ENCODE measurements around the gene DKK2. TPM values are rescaled to one million over a fixed set of nuclear protein-coding genes. Genes with fewer than 3 reads are reported as not detected.

The DKK2 gene
- total and polyA plus RNA-seq, 9 of the 15 experiments (the other 6 are each of a cell fraction or from before 2014, with no cell fraction given) = not detected

DNA sequence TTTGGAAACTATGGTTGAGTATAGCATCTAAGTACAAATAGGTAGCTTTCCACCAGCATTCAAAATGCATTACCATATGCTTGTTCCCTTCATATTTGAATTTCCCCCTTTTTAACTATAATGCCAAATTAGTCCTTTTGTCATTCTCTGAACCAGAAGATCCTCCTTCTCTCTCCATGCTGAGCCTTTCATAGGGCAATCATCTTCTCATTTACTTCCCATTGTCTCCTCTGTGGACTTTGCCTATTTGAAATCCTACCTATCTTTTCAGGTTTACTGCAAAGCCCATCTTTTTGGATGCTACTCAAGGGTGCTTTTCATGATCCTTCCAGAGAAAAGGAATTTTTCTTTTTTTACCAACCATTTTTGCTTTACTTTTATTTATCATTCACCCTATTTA, 54.7 kb downstream of the DKK2 start:
- no TSS peak for BruUV-seq (replicated peaks)
- Histone ChIP-seq H3K9ac (ENCODE audit: insufficient read depth in 1 of 2, low read depth in 2 of 2, low read length in 2 of 2) (no peak overlapping the region), H2AFZ (ENCODE audit: low read depth, low read length) (no peak overlapping the region), H3K4me3 (no peak overlapping the region), H3K27me3 (ENCODE audit: control insufficient read depth in 2 of 2, insufficient read depth in 2 of 2, low read length in 2 of 2) (no peaks in the 10 kb centered on the region), H3K9me1 (ENCODE audit: control insufficient read depth, insufficient read depth, low read length) (no peaks in the 10 kb centered on the region), H3K36me3 (ENCODE audit: control insufficient read depth, insufficient read depth, low read length) (no peaks in the 10 kb centered on the region), H3K4me1 (replicated peaks in 1 of 2; ENCODE audit: control insufficient read depth in 2 of 2, insufficient read depth in 2 of 2, low read length in 2 of 2) (no peaks in the 10 kb centered on the region), H3K4me2 (ENCODE audit: insufficient read depth, low read length) (no peak overlapping the region), H3K27ac (ENCODE audit: extremely low read depth, low read depth, low read length) (no peak overlapping the region), H3K9me3 (replicated peaks; ENCODE audit: control insufficient read depth, insufficient read depth, low read depth, low read length) (no peaks in the 10 kb centered on the region), H3K79me2 (ENCODE audit: control insufficient read depth, insufficient read depth, low read length) (no peaks in the 10 kb centered on the region), H4K20me1 (replicated peaks; ENCODE audit: control insufficient read depth, insufficient read depth, low read length) (no peaks in the 10 kb centered on the region)
- intact Hi-C loops (cut with micrococcal nuclease) (no loop called here), in situ Hi-C loops (cut with MboI) (no loop called here)
- ATAC-seq = no peak
- no peak for FAIRE-seq
- CTCF ChIA-PET (ENCODE audit: low intra/inter-chr PET ratio) = no interaction called here
- TF ChIP-seq MYC (IDR thresholded peaks at IDR 0.05; ENCODE audit: low read depth, low read length) (no peak), MYC (CRISPR knock-in tag; IDR thresholded peaks at IDR 0.05; ENCODE audit: borderline replicate concordance, low read depth) (no peak), PCBP2 (IDR thresholded peaks at IDR 0.05; ENCODE audit: low read depth, low read length, poor library complexity, severe bottlenecking) (no peak), ELF4 (CRISPR knock-in tag; IDR thresholded peaks at IDR 0.05) (no peak), PHF20 (IDR thresholded peaks at IDR 0.05; ENCODE audit: partially characterized antibody) (no peak), ZNF436 (CRISPR knock-in tag; IDR thresholded peaks at IDR 0.05) (no peak), ZNF586 (CRISPR knock-in tag; conservative IDR thresholded peaks at IDR 0.05) (no peak), CSDE1 (IDR thresholded peaks at IDR 0.05) (no peak), SUPT5H (IDR thresholded peaks at IDR 0.05) (no peak)
- TF ChIP-seq, protein P1, sequence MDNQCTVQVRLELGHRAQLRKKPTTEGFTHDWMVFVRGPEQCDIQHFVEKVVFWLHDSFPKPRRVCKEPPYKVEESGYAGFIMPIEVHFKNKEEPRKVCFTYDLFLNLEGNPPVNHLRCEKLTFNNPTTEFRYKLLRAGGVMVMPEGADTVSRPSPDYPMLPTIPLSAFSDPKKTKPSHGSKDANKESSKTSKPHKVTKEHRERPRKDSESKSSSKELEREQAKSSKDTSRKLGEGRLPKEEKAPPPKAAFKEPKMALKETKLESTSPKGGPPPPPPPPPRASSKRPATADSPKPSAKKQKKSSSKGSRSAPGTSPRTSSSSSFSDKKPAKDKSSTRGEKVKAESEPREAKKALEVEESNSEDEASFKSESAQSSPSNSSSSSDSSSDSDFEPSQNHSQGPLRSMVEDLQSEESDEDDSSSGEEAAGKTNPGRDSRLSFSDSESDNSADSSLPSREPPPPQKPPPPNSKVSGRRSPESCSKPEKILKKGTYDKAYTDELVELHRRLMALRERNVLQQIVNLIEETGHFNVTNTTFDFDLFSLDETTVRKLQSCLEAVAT (IDR thresholded peaks at IDR 0.05) = no peak
- TF ChIP-seq, protein P2, sequence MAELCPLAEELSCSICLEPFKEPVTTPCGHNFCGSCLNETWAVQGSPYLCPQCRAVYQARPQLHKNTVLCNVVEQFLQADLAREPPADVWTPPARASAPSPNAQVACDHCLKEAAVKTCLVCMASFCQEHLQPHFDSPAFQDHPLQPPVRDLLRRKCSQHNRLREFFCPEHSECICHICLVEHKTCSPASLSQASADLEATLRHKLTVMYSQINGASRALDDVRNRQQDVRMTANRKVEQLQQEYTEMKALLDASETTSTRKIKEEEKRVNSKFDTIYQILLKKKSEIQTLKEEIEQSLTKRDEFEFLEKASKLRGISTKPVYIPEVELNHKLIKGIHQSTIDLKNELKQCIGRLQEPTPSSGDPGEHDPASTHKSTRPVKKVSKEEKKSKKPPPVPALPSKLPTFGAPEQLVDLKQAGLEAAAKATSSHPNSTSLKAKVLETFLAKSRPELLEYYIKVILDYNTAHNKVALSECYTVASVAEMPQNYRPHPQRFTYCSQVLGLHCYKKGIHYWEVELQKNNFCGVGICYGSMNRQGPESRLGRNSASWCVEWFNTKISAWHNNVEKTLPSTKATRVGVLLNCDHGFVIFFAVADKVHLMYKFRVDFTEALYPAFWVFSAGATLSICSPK (IDR thresholded peaks at IDR 0.05; ENCODE audit: borderline replicate concordance) = no peak
- TF ChIP-seq, protein P3, sequence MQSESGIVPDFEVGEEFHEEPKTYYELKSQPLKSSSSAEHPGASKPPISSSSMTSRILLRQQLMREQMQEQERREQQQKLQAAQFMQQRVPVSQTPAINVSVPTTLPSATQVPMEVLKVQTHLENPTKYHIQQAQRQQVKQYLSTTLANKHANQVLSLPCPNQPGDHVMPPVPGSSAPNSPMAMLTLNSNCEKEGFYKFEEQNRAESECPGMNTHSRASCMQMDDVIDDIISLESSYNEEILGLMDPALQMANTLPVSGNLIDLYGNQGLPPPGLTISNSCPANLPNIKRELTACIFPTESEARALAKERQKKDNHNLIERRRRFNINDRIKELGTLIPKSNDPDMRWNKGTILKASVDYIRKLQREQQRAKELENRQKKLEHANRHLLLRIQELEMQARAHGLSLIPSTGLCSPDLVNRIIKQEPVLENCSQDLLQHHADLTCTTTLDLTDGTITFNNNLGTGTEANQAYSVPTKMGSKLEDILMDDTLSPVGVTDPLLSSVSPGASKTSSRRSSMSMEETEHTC (IDR thresholded peaks at IDR 0.05) = no peak
- TF ChIP-seq, protein P4, sequence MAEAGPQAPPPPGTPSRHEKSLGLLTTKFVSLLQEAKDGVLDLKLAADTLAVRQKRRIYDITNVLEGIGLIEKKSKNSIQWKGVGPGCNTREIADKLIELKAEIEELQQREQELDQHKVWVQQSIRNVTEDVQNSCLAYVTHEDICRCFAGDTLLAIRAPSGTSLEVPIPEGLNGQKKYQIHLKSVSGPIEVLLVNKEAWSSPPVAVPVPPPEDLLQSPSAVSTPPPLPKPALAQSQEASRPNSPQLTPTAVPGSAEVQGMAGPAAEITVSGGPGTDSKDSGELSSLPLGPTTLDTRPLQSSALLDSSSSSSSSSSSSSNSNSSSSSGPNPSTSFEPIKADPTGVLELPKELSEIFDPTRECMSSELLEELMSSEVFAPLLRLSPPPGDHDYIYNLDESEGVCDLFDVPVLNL (CRISPR knock-in tag; IDR thresholded peaks at IDR 0.05; ENCODE audit: low read depth) = no peak
- TF ChIP-seq, protein P5, sequence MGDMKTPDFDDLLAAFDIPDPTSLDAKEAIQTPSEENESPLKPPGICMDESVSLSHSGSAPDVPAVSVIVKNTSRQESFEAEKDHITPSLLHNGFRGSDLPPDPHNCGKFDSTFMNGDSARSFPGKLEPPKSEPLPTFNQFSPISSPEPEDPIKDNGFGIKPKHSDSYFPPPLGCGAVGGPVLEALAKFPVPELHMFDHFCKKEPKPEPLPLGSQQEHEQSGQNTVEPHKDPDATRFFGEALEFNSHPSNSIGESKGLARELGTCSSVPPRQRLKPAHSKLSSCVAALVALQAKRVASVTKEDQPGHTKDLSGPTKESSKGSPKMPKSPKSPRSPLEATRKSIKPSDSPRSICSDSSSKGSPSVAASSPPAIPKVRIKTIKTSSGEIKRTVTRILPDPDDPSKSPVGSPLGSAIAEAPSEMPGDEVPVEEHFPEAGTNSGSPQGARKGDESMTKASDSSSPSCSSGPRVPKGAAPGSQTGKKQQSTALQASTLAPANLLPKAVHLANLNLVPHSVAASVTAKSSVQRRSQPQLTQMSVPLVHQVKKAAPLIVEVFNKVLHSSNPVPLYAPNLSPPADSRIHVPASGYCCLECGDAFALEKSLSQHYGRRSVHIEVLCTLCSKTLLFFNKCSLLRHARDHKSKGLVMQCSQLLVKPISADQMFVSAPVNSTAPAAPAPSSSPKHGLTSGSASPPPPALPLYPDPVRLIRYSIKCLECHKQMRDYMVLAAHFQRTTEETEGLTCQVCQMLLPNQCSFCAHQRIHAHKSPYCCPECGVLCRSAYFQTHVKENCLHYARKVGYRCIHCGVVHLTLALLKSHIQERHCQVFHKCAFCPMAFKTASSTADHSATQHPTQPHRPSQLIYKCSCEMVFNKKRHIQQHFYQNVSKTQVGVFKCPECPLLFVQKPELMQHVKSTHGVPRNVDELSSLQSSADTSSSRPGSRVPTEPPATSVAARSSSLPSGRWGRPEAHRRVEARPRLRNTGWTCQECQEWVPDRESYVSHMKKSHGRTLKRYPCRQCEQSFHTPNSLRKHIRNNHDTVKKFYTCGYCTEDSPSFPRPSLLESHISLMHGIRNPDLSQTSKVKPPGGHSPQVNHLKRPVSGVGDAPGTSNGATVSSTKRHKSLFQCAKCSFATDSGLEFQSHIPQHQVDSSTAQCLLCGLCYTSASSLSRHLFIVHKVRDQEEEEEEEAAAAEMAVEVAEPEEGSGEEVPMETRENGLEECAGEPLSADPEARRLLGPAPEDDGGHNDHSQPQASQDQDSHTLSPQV (IDR thresholded peaks at IDR 0.05) = no peak
- DNase-seq (ENCODE audit: extremely low read depth in 1 of 4, low spot score in 3 of 4) = no peak
- POLR2A ChIA-PET = no interaction called here
